ENCODE measurements around the gene PCGF2. TPM values are rescaled to one million over a fixed set of nuclear protein-coding genes. Genes with fewer than 3 reads are reported as not detected.
"Not testable (repeated sequence)": the region's sequence is repeated elsewhere in the genome, so short reads cannot be mapped to it uniquely, and the experiment has no call there.

The PCGF2 gene
- total RNA-seq (1.4 TPM), polyA plus RNA-seq (12.6 TPM)
- long read RNA-seq, donor 1, result 0 reads
- long read RNA-seq, donor 2, result 0 reads
- long read RNA-seq, donor 3, result 0 reads
- long read RNA-seq, donor 4, partial matches to known transcripts, result 0 of 1 reads
- long read RNA-seq, donor 4, other reads (novel, unspliced or antisense), result 0 of 1 reads
- long read RNA-seq, donor 5, result 0 reads
- long read RNA-seq, donor 6, partial matches to known transcripts, result 316 of 316 reads
- long read RNA-seq, donor 6, other reads (novel, unspliced or antisense), result 0 of 316 reads
- long read RNA-seq, donor 7, partial matches to known transcripts, result 8 of 30 reads
- long read RNA-seq, donor 7, other reads (novel, unspliced or antisense), result 22 of 30 reads
- long read RNA-seq, donor 8, result 0 reads
- long read RNA-seq, donor 9, result 0 reads
- long read RNA-seq, donor 10, result 0 reads

DNA sequence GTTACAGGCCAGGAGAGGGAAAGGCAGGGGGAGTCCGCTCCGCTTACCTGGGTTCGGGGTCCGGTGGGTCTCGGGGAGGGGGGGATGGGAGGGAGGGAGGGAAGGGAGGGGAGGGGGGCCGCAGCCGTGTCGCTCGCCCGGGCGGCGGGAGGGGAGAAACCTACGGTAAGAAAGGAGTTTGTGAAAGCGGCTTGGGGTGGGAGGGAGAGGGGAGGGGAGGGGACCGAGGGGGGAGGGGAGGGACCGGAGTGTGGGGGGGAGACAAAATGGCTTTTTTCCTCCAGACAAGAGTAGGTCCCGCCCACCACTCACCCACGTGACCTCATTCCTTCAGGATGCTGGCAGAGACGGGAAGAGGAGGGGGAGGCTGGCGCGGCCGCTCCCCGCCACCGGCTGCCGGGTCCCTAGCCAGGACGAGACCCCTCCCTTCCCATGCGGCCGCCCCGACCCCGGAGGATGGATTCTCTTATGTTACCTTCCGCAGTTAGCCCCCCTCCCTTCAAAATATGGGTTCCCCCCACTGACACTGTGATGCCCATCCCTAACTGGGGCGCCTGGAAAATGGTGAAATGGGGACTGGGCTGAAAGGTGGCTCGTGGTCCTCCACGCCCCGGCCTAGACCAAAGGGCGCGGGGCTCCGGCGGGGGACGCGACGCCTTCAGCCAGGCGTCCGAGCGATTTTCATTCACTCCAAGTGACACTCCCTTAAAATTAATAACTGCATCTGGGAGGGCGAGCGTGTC is at the start of gene PCGF2:
Gene PCGF2, minus strand, starts transcription at position 188 of the 743 bp plus-strand sequence. CDS start 7,934 bp downstream, outside the sequence.
- peak in 1 of 9 donors; percentile 28 for DNase-seq (ENCODE audit: low read depth in 6 of 9, low spot score in 9 of 9)
- H3K9me3 ChIP-seq (ENCODE audit: control insufficient read depth in 2 of 2, insufficient read depth in 1 of 2, low read length in 1 of 2), result peaks cover 0 to 13% of the 10 kb centered on the region in 2 donors
- peak within 1 kb of the TSS; percentile 38 to 50 for H3K4me3 ChIP-seq (ENCODE audit: low read length in 2 of 2)
- H3K27me3 ChIP-seq (ENCODE audit: control insufficient read depth in 2 of 2, insufficient read depth in 1 of 2, low read length in 1 of 2), result peaks cover 46 to 67% of the 10 kb centered on the region in 2 donors
- H3K27ac ChIP-seq (ENCODE audit: low read depth in 1 of 2, low read length in 1 of 2), result peak within 1 kb of the TSS in 1 of 2 donors; percentile 47
- H3K4me1 ChIP-seq (ENCODE audit: control insufficient read depth in 2 of 2, insufficient read depth in 2 of 2, low read length in 2 of 2), result peaks cover 30 to 82% of the 10 kb centered on the region in 2 donors
- 2% methylated on average over 47 of the region's 47 CpGs for WGBS
- H3K36me3 ChIP-seq (ENCODE audit: control insufficient read depth in 2 of 2, insufficient read depth in 2 of 2, low read length in 1 of 2), result no peaks in the 10 kb centered on the region

DNA sequence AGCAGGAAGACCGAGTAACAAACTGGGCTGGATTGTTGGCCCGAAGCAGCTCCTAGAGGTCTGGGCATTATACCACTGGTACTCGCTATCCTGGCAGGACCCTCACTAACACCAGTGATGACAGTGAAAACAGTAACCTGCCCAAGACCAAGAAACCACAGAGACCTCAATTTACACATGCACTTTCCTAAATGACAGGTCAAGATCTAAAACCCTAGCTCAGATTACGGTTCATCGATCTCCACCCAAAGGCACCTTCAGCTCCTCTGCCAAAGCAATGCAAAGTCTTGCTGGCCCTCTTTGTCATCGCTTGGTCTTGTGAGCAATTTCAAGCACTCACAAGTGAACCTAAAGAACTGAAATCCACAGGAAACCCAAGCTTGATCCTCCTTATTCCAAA is 49.7 kb upstream of the PCGF2 start:
- Histone ChIP-seq H3K27ac (ENCODE audit: low read depth in 1 of 2, low read length in 1 of 2) (peak overlapping the region in 1 of 2 donors; percentile 38), H3K4me3 (ENCODE audit: low read length in 2 of 2) (no peak overlapping the region), H3K9me3 (ENCODE audit: control insufficient read depth in 2 of 2, insufficient read depth in 1 of 2, low read length in 1 of 2) (no peaks in the 10 kb centered on the region), H3K4me1 (ENCODE audit: control insufficient read depth in 2 of 2, insufficient read depth in 2 of 2, low read length in 2 of 2) (peaks cover 12 to 26% of the 10 kb centered on the region in 2 donors), H3K36me3 (ENCODE audit: control insufficient read depth in 2 of 2, insufficient read depth in 2 of 2, low read length in 1 of 2) (peaks cover 18 to 21% of the 10 kb centered on the region in 2 donors), H3K27me3 (ENCODE audit: control insufficient read depth in 2 of 2, insufficient read depth in 1 of 2, low read length in 1 of 2) (no peaks in the 10 kb centered on the region)
- no peak for DNase-seq (ENCODE audit: low read depth in 6 of 9, low spot score in 9 of 9)
- 94% methylated on average over 6 of the region's 6 CpGs for WGBS

DNA sequence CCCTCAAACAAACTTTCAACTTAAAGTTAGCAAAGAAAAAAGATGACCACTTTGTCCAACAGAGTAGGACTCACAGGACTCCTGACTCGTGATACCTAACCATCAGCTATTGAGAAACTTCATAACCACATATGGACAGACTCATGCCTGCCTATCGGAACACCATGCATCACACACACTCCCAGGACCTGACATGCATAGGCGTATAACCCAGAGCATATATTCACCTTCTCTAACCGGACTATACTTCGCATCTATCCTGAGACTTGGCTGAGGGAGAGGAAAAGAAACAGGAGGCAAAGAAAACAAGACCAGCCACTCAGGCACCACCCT is 49.0 kb upstream of the PCGF2 start:
- no peak for DNase-seq (ENCODE audit: low read depth in 6 of 9, low spot score in 9 of 9)
- WGBS, result 95% methylated on average over 5 of the region's 5 CpGs
- H3K4me1 ChIP-seq (ENCODE audit: control insufficient read depth in 2 of 2, insufficient read depth in 2 of 2, low read length in 2 of 2), result peaks cover 12 to 26% of the 10 kb centered on the region in 2 donors
- H3K9me3 ChIP-seq (ENCODE audit: control insufficient read depth in 2 of 2, insufficient read depth in 1 of 2, low read length in 1 of 2), result no peaks in the 10 kb centered on the region
- H3K27me3 ChIP-seq (ENCODE audit: control insufficient read depth in 2 of 2, insufficient read depth in 1 of 2, low read length in 1 of 2), result no peaks in the 10 kb centered on the region
- peaks cover 14 to 15% of the 10 kb centered on the region in 2 donors for H3K36me3 ChIP-seq (ENCODE audit: control insufficient read depth in 2 of 2, insufficient read depth in 2 of 2, low read length in 1 of 2)
- H3K4me3 ChIP-seq (ENCODE audit: low read length in 2 of 2), result no peak overlapping the region
- H3K27ac ChIP-seq (ENCODE audit: low read depth in 1 of 2, low read length in 1 of 2), result no peak overlapping the region

- 93% methylated on average over 5 of the region's 5 CpGs for WGBS
- Histone ChIP-seq H3K27me3 (ENCODE audit: control insufficient read depth in 2 of 2, insufficient read depth in 1 of 2, low read length in 1 of 2) (no peaks in the 10 kb centered on the region), H3K36me3 (ENCODE audit: control insufficient read depth in 2 of 2, insufficient read depth in 2 of 2, low read length in 1 of 2) (peaks cover 9% of the 10 kb centered on the region in 2 donors), H3K4me1 (ENCODE audit: control insufficient read depth in 2 of 2, insufficient read depth in 2 of 2, low read length in 2 of 2) (peaks cover 12 to 26% of the 10 kb centered on the region in 2 donors), H3K9me3 (ENCODE audit: control insufficient read depth in 2 of 2, insufficient read depth in 1 of 2, low read length in 1 of 2) (no peaks in the 10 kb centered on the region), H3K4me3 (ENCODE audit: low read length in 2 of 2) (no peak overlapping the region), H3K27ac (ENCODE audit: low read depth in 1 of 2, low read length in 1 of 2) (no peak overlapping the region)
- DNase-seq (ENCODE audit: low read depth in 6 of 9, low spot score in 9 of 9), result no peak
Observed at GRCh38 chr17:38796451-38797157, 48.5 kb upstream of the PCGF2 start.

- H3K4me1 ChIP-seq (ENCODE audit: control insufficient read depth in 2 of 2, insufficient read depth in 2 of 2, low read length in 2 of 2), result peaks cover 12 to 21% of the 10 kb centered on the region in 2 donors
Observed at GRCh38 chr17:38794221-38794620, 46.1 kb upstream of the PCGF2 start.

DNA sequence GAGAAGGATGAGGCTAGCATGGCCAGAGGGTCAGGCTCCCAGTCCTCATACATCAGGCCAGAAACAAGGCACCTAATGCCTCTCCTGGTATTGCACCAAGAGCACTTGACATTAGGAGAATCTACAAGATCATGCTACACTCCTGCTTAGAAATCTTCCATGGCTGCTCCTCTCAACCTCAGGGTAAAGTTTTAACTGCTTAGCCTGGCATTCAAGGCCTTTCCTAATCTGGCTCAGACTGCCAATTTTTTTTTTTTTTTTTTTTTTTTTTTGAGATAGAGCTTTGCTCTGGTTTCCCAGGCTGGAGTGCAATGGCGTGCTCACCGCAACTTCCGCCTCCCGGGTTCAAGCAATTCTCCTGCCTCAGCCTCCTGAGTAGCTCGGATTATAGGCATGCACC is 43.0 kb upstream of the PCGF2 start:
- peaks cover 14 to 15% of the 10 kb centered on the region in 2 donors for H3K36me3 ChIP-seq (ENCODE audit: control insufficient read depth in 2 of 2, insufficient read depth in 2 of 2, low read length in 1 of 2)
- WGBS, result 98% methylated on average over 5 of the region's 5 CpGs
- H3K4me3 ChIP-seq (ENCODE audit: low read length in 2 of 2), result no peak overlapping the region
- H3K27me3 ChIP-seq (ENCODE audit: control insufficient read depth in 2 of 2, insufficient read depth in 1 of 2, low read length in 1 of 2), result no peaks in the 10 kb centered on the region
- DNase-seq (ENCODE audit: low read depth in 6 of 9, low spot score in 9 of 9), result no peak
- H3K4me1 ChIP-seq (ENCODE audit: control insufficient read depth in 2 of 2, insufficient read depth in 2 of 2, low read length in 2 of 2), result no peaks in the 10 kb centered on the region
- H3K27ac ChIP-seq (ENCODE audit: low read depth in 1 of 2, low read length in 1 of 2), result no peak overlapping the region
- no peaks in the 10 kb centered on the region for H3K9me3 ChIP-seq (ENCODE audit: control insufficient read depth in 2 of 2, insufficient read depth in 1 of 2, low read length in 1 of 2)

More at GRCh38 chr17:38794221-38794620, 46.1 kb upstream of the PCGF2 start:
- Histone ChIP-seq H3K36me3 (ENCODE audit: control insufficient read depth in 2 of 2, insufficient read depth in 2 of 2, low read length in 1 of 2) (peaks cover 3 to 7% of the 10 kb centered on the region in 2 donors), H3K27ac (ENCODE audit: low read depth in 1 of 2, low read length in 1 of 2) (no peak overlapping the region), H3K9me3 (ENCODE audit: control insufficient read depth in 2 of 2, insufficient read depth in 1 of 2, low read length in 1 of 2) (no peaks in the 10 kb centered on the region), H3K4me3 (ENCODE audit: low read length in 2 of 2) (no peak overlapping the region), H3K27me3 (ENCODE audit: control insufficient read depth in 2 of 2, insufficient read depth in 1 of 2, low read length in 1 of 2) (no peaks in the 10 kb centered on the region)
- 96% methylated on average over 5 of the region's 5 CpGs for WGBS
- no peak for DNase-seq (ENCODE audit: low read depth in 6 of 9, low spot score in 9 of 9)

DNA sequence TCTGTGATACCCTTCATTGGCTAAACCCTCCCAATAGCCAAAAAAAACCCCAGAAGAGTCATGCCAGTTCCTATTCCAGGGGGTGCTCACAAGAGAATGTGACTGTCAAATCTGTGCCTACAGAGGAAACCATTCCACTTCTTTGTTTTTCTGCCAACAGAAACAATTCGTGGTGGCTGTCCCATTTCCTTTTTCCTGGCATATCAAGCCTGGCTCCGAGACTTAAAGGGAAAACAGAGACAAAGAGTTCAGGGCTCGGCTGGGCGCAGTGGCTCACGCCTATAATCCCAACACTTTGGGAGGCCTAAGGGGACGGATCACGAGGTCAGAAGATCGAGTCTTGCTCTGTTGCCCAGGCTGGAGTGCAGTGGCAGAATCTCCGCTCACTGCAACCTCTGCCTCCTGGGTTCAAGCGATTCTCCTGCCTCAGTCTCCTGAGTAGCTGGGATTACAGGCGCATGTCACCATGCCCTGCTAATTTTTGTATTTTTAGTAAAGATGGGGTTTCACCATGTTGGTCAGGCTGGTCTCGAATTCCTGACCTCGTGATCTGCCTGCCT is 42.1 kb upstream of the PCGF2 start:
- not testable (repeated sequence) for H3K27me3 ChIP-seq (ENCODE audit: control insufficient read depth in 2 of 2, insufficient read depth in 1 of 2, low read length in 1 of 2); H3K9me3 ChIP-seq (ENCODE audit: control insufficient read depth in 2 of 2, insufficient read depth in 1 of 2, low read length in 1 of 2); H3K4me3 ChIP-seq (ENCODE audit: low read length in 2 of 2); H3K4me1 ChIP-seq (ENCODE audit: control insufficient read depth in 2 of 2, insufficient read depth in 2 of 2, low read length in 2 of 2); DNase-seq (ENCODE audit: low read depth in 6 of 9, low spot score in 9 of 9); H3K27ac ChIP-seq (ENCODE audit: low read depth in 1 of 2, low read length in 1 of 2)
- 92% methylated on average over 13 of the region's 13 CpGs for WGBS
- H3K36me3 ChIP-seq (ENCODE audit: control insufficient read depth in 2 of 2, insufficient read depth in 2 of 2, low read length in 1 of 2), result peaks cover 21 to 22% of the 10 kb centered on the region in 2 donors

- Histone ChIP-seq H3K36me3 (ENCODE audit: control insufficient read depth in 2 of 2, insufficient read depth in 2 of 2, low read length in 1 of 2) (peaks cover 29 to 31% of the 10 kb centered on the region in 2 donors), H3K4me1 (ENCODE audit: control insufficient read depth in 2 of 2, insufficient read depth in 2 of 2, low read length in 2 of 2) (no peaks in the 10 kb centered on the region), H3K4me3 (ENCODE audit: low read length in 2 of 2) (no peak overlapping the region), H3K9me3 (ENCODE audit: control insufficient read depth in 2 of 2, insufficient read depth in 1 of 2, low read length in 1 of 2) (no peaks in the 10 kb centered on the region), H3K27ac (ENCODE audit: low read depth in 1 of 2, low read length in 1 of 2) (no peak overlapping the region), H3K27me3 (ENCODE audit: control insufficient read depth in 2 of 2, insufficient read depth in 1 of 2, low read length in 1 of 2) (no peaks in the 10 kb centered on the region)
- WGBS, result 72% methylated on average over 1 of the region's 1 CpG
- no peak for DNase-seq (ENCODE audit: low read depth in 6 of 9, low spot score in 9 of 9)
Observed at GRCh38 chr17:38789185-38789584, 41.0 kb upstream of the PCGF2 start.
